VCaP (cell line): ENCODE results near the gene ID1.

Experiments
- H3K27ac ChIP-seq: fragments of 450-650 bp; 2 replicates; pipeline ENCODE4 v1.5.1; 2017
- TF ChIP-seq, protein P1 (sequence below): fragments of 450-650 bp; conservative IDR thresholded peaks from 2 replicates; pipeline ENCODE4 v1.5.1; 2017; ENCODE audit warnings: mild to moderate bottlenecking, moderate library complexity

ID1 gene, protein sequence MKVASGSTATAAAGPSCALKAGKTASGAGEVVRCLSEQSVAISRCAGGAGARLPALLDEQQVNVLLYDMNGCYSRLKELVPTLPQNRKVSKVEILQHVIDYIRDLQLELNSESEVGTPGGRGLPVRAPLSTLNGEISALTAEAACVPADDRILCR

DNA sequence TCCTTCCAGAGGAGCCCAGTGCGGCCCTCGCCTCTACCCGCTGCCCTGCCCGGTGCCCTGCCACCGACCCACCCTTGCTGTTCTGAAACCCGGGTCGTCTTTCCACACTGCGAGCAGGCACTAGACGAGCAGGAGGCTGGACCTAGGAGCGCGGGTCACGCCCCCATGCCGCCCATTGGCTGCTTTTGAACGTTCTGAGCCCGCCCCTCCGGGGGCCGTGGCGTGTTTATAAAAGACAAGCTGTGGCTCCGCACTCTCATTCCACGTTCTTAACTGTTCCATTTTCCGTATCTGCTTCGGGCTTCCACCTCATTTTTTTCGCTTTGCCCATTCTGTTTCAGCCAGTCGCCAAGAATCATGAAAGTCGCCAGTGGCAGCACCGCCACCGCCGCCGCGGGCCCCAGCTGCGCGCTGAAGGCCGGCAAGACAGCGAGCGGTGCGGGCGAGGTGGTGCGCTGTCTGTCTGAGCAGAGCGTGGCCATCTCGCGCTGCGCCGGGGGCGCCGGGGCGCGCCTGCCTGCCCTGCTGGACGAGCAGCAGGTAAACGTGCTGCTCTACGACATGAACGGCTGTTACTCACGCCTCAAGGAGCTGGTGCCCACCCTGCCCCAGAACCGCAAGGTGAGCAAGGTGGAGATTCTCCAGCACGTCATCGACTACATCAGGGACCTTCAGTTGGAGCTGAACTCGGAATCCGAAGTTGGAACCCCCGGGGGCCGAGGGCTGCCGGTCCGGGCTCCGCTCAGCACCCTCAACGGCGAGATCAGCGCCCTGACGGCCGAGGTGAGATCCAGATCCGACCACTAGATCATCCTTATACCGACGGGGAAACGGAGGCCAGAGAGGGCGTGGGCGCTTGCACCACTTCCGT, at the start of gene ID1:
Gene ID1 (plus strand): TSS at position 259 of the 871 bp plus-strand sequence. CDS start 99 bp downstream, at position 358.
- H3K27ac ChIP-seq = peak within 1 kb of the TSS; percentile 80

DNA sequence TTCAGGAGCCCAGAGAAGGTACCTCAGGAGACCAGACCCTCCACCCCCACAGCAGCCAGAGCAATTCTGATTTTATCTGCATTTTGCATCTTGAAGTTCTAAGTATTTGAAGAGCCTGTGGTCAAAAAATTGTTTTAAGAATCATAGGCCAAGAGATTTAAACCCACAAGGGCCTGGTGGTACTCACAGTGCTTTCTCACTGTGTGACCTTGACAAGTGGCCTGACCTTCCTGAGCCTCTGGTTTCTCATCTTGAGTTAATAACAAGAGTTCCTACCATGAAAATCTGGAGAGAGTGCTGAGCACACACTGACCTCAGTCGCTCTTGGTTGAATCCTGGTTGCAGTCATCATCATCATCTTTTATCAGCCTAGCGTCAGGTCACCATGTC, 45.4 kb upstream of the ID1 start:
- TF ChIP-seq, protein P1, sequence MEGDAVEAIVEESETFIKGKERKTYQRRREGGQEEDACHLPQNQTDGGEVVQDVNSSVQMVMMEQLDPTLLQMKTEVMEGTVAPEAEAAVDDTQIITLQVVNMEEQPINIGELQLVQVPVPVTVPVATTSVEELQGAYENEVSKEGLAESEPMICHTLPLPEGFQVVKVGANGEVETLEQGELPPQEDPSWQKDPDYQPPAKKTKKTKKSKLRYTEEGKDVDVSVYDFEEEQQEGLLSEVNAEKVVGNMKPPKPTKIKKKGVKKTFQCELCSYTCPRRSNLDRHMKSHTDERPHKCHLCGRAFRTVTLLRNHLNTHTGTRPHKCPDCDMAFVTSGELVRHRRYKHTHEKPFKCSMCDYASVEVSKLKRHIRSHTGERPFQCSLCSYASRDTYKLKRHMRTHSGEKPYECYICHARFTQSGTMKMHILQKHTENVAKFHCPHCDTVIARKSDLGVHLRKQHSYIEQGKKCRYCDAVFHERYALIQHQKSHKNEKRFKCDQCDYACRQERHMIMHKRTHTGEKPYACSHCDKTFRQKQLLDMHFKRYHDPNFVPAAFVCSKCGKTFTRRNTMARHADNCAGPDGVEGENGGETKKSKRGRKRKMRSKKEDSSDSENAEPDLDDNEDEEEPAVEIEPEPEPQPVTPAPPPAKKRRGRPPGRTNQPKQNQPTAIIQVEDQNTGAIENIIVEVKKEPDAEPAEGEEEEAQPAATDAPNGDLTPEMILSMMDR = no peak
- H3K27ac ChIP-seq = no peak overlapping the region

More for the DNA sequence above, at the start of gene ID1:
- TF ChIP-seq, protein P1 = no peak

DNA sequence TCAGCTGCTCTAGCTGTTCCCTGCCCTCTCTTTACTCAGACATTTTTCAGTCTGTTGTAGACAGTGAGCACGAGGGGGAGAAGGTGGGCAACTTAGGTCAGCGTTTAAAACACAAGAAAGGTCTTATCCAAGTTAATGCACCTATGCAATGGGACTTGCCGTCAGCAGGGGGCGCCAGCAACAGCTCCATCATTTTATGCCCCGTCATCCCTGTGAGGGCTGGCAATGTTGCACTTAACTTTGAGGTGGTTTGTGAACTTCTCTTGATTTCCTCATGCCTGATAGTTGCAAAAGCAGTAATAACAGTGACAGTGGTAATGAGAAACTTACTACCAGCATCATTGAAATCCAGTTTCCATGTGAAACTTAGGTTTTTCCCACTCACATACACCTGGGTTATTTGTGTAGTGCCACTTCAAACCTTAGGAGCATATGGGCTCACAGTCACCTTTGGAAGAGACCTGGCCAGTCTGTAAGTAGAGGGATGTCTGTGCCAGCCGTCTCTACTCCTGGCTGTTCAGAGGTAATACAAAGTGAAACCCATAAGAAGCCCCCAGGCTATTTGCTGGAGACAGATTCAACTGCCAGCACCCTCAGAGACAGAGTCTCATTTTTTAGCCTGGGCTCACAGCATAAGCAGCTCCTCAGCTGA, 44.9 kb upstream of the ID1 start:
- peak overlapping the region; percentile 22; the same call in 1 of the 2 replicates for H3K27ac ChIP-seq
- TF ChIP-seq, protein P1 = peak; percentile 96

DNA sequence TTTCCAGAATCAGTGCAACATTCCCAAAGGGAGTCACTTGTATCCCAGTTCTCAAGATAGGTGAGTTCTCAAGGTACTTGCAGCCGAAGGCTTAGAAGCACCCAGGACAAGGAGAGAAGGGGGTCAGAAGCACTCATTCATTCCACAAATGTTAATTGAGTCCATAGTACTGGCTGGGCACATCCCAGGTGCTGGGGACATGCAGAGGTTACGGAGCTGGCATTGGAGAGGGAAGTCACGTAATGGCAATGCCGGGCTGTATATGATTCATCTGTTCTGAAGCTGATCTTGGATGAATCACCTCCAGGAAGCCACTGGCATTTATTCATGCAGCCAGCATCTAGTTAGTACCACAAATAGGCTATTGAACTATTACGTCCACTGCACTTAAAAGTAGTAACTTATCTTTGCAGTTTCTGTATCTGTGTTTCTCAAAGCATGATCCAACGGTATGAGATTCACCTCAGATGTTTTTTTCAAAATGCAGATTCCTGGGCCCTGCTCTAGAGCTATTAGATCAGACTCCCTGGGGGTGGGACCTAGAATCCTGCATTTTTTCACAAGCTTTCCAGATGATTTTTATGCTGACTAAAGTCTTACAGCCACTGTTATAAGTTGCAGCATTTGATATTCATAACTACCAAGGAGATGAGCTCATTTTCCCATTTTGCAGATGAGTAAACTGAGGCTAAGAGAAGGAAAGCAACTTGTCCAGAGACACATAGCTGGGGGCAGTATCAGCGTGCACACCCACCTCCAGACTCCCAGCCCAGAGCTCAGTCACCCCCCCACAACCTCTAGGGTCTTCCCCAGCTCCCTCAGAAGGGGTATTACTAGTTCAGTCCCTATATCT, 44.1 kb upstream of the ID1 start:
- peak overlapping the region; percentile 22; the same call in 1 of the 2 replicates for H3K27ac ChIP-seq
- TF ChIP-seq, protein P1 = no peak

DNA sequence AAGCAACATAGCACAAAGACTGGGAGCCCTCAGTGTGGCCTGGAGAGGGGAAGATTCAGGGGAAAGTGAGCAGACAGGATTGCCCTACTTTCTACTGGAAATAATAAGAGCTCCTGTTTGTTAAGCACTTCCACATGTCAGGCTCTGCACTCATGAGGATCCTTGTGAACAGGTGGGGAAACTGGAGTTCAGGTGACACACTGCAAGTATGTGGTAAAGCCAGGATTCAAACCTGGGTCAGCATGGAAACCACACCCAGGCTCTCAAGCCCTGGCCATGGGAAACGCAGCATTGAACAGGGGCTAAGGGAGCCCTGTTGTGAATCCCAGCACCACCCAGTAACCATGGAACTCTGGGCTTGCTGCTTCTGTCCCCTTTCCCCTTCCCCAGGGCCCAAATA, 42.8 kb upstream of the ID1 start:
- TF ChIP-seq, protein P1 = no peak
- no peak overlapping the region; the same call in 1 of the 2 replicates for H3K27ac ChIP-seq

DNA sequence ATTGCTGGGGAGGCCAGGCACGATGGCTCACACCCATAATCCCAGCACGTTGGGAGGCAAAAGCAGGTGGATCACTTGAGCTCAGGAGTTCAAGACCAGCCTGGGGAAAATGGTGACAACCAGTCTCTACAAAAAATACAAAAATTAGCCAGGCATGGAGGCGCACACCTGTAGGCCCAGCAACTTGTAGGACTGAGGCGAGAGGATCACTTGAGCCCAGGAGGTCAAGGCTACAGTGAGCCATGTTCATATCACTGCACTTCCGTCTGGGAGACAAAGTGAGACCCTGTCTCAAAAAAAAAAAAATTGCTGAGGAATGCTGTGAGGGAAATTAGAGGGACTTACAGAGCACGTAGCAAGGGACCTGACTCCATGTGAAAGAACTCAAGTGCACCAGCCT, 40.8 kb upstream of the ID1 start:
- H3K27ac ChIP-seq = no peak overlapping the region
- TF ChIP-seq, protein P1 = no peak
